LHCN-M2 (cell line): Measurements from ENCODE around the gene NPSR1. TPM values are rescaled to one million over a fixed set of nuclear protein-coding genes. Genes with fewer than 3 reads are reported as not detected.
A peak's percentile ranks its signal among the peaks of the same experiment; 100 is the strongest.

Source experiments
- DNase-seq: peaks from one replicate; pipeline ENCODE4 v3.0.0-alpha.2; 2012; ENCODE audit warnings: low read depth
- total RNA-seq: library from RNA; depleted of rRNA; stranded (reverse); fragments of >200 nt; gene quantifications from 2 replicates; pipeline ENCODE4 v1.2.3, GENCODE V29; 2014

The NPSR1 gene
- total RNA-seq, 1 experiment from 2014 or later, result not detected

DNA sequence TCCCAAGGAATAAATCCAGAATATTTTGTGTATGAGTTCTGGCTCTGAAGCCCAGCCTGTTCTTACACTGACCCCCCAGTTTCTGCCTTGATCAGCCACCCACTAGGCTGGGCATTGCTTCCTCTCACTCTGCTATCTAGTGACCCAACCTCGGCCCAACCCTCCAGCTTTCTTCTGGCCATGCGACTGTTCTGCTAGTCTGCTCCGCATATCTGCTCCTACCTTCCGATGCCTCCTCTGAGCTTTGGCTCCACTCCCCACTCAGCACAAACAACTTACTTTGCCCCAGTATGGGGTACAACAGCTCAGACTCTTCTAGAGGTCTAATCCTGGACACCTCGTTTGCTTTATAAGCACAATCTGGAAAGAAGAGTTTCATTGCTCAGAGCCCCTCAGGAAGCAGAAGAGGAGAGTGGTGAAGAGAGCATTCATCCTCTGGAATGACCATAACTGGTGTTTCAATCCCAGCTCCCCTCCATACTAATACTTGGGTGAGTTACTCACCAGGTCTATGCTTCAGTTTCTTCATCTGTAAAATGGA is 99.6 kb downstream of the NPSR1 start:
- DNase-seq, result no peak

GRCh38 chr7:34758111-34758601 is 100.1 kb downstream of the NPSR1 start:
- DNase-seq, result no peak

- DNase-seq, result peak; percentile 69
These were observed 101.6 kb downstream of the NPSR1 start for GRCh38 chr7:34759477-34760125.

DNA sequence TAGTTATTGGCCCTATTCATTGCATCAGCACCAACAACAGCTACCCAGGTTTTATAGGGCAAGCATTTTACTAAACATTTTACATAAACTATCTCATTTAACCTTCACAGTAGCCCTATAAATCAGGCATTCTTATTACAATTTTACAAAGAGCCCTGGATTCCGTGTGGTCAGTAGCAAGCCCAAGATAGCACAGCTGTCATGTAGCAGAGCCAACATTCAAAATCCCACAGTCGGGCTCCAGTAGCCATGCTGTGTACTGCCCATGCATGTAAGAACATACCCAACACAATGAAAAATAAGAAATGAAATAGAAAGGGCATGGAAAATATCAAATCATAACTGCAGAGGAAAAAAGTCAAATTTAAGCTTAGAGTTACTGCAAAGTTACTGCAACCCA is 102.3 kb downstream of the NPSR1 start:
- DNase-seq, result peak; percentile 20

- DNase-seq, result no peak
These were observed 103.2 kb downstream of the NPSR1 start for GRCh38 chr7:34761206-34761605.

DNA sequence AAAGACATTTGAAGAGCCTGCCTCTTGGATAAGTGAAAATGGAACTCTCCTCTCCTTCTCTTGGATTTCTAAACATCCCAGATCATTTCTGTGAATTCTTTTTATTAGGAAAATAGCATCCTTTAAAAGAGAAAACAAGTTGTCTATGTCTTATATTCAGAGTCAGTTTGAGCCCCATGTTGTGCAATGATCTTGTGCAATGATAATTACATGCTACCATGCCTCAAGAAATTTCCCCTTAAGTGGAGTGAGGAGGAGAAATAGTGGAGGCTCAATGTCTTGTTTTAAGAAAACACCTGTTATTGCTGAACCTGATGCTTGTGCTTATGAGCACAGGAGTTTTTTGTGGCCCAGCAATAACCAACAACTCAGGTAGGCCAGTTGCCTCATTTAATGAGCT is 103.6 kb downstream of the NPSR1 start:
- DNase-seq, result no peak

GRCh38 chr7:34762764-34763163 is 104.7 kb downstream of the NPSR1 start:
- no peak for DNase-seq

DNA sequence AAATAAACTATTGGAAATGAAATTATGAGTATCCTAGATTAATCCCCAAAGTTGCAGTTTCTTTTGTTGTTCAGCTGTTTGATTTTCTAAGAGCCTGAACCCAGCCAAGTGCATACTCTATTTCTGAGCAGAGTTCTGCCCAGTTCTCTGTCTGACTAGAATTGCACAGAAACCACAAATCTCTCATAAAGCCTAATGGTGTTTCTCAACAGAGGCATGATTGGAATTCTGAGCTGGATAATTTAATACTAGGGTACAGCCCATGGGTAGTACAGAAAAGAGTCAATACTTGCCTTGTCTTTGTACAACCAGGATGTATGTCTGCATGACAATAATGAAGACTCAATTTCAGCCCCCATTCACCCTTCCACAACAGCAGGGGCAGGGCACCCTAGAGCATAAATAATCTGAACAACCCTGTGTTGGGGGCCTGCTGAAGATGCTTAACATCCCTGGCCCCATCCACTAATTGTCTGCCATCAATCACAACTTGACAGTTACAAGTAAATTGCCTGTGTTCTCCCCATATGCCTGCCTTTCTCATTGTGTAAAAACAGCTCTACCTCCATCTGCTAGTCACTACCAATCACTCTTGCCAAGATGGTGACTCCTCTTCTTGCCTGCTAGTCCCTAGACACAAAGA is 114.4 kb downstream of the NPSR1 start:
- DNase-seq, result no peak

- no peak for DNase-seq
These were observed 118.8 kb downstream of the NPSR1 start for GRCh38 chr7:34776748-34777358.

- DNase-seq, result no peak
These were observed 122.5 kb downstream of the NPSR1 start for GRCh38 chr7:34780546-34780945.

- DNase-seq, result no peak
These were observed 129.6 kb downstream of the NPSR1 start for GRCh38 chr7:34787586-34787985.

- DNase-seq, result no peak
These were observed 148.8 kb downstream of the NPSR1 start for GRCh38 chr7:34806831-34807230.

DNA sequence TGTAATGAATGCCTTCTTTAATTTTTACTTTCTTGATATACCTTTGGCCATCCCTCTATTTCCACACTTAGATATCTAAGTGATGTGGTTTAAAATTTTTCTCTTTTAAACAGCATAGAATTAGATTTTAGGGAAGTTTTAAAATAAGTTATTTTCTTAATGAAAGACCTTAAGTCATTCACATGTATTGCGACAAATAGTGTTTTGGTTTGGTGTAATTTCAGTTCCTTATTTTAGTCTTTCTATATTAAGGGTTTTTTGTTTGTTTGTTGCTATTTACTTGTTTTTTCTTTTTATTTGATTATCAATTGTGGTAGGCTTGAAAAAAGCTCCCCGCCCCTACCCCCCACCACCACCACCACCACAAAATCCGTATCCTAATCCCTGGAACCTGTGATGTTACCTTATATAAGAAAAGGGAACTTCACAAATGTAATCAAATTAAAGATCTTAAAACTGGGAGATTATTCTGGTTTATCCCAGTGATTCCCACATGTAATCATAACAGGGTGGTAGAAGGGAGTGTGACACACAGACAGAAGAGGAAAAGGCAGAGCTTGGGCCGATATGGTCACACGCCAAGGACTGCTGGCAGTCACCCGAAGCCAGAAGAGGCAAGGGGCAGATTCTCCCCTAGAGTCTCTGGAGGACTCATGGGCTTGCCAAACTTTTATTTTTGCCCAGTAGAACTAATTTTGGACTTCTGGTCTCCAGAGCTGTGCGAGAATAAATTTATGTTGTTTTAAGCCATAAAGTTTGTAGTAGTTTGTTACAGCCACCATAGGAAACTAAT is 149.7 kb downstream of the NPSR1 start:
- DNase-seq, result no peak

DNA sequence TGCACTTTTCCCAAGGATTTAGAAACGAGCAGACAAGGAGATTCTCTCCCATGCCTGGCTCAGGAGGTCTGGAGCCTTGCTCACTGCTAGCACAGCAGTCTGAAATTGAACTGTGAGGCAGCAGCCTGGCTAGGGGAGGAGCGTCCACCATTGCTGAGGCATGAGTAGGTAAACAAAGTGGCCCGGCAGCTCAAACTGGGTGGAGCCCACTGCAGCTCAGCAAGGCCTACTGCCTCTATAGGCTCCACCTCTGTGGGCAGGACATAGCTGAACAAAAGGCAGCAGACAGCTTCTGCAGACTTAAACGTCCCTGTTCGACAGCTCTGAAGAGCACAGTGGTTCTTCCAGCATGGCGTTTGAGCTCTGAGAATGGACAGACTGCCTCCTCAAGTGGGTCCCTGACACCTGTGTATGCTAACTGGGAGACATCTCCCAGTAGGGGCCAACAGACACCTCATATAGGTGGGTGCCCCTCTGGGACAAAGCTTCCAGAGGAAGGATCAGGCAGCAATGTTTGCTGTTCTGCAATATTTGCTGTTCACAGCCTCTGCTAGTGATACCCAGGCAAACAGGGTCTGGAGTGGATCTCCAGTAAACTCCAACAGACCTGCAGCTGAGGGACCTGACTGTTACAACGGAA is 156.3 kb downstream of the NPSR1 start:
- peak; percentile 15 for DNase-seq

- DNase-seq, result no peak
These were observed 164.0 kb downstream of the NPSR1 start for GRCh38 chr7:34821932-34822558.

DNA sequence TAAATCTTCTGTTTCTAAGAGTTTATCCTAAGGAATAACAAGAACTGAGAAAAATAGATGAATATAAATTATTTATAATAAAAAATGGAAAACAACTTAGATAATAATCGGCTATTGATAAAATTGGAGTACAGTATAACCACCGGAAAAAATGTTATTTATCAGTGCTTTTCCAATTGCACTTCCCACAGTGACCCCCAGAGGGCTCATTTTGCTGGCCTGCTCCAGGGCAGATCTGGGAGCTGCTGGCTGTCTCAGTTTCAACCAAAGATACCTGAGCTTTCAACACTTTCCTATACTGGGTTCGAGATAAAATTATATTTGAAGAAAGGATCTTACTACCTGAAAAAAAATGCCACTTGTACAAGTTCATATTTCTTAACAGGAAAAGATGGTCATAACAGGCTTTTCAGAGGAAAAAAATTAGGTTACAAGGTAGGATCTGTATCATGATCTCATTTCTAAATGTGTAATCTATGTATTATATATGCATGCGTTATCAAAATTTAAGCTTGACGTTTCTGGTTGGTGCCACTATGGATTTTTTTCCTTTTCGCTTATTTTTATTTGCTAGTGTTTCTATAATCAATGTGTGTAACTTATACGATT is 165.7 kb downstream of the NPSR1 start:
- peak; percentile 45 for DNase-seq

DNA sequence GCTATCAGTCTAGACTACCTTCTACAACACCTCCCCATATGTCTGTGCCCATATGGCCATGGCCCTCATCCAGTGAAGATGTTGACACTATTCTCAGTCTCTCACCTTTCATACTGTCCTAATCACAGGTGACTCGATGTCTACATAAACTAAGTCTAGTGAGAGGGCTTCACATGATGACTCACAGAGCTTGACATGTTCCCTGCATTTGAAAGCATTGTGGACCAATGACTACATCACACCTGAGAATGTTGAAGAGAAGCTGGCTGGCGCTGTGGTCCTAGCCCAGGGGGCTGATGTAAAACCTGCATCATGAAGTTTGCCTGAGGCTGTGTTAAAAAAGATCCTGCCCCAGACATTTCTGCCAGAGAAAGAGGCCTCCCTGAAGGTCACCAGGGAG is 167.2 kb downstream of the NPSR1 start:
- no peak for DNase-seq

GRCh38 chr7:34830390-34830789 is 172.4 kb downstream of the NPSR1 start:
- DNase-seq, result no peak

GRCh38 chr7:34831436-34831835 is 173.4 kb downstream of the NPSR1 start:
- no peak for DNase-seq

GRCh38 chr7:34832020-34832419 is 174.0 kb downstream of the NPSR1 start:
- no peak for DNase-seq
